Measurements from ENCODE around the gene CYB561D1.

GRCh38 chr1:109504974-109505373 is 11.1 kb downstream of the CYB561D1 start:
- TF ChIP-seq POLR2AphosphoS5 (IDR thresholded peaks at IDR 0.05), result no peak
- TF ChIP-seq CTCF (IDR thresholded peaks at IDR 0.05), result no peak
- TF ChIP-seq POLR2A (IDR thresholded peaks at IDR 0.05; ENCODE audit: low read depth), result no peak
- TF ChIP-seq EP300 (IDR thresholded peaks at IDR 0.05), result no peak

Data from esophagus muscularis mucosa (tissue), 4 donors.